GM18907 (cell line): Measurements from ENCODE around the gene CRP.
"Not testable (repeated sequence)": the region's sequence is repeated elsewhere in the genome, so short reads cannot be mapped to it uniquely, and the experiment has no call there.

Experiments
- ATAC-seq: cut with Tn5 transposase; IDR thresholded peaks from one replicate; pipeline ENCODE4 v1.9.1; 2021; ENCODE audit warnings: mild to moderate bottlenecking, moderate library complexity; ENCODE audit not compliant: unreplicated experiment

The CRP gene

GRCh38 chr1:159714529-159714928 is at the start of gene CRP:
Gene CRP, minus strand, starts transcription at chr1:159714589. Its CDS starts 104 bp downstream, at chr1:159714485.
- no peak for ATAC-seq

GRCh38 chr1:159763686-159764085 is 49.3 kb upstream of the CRP start:
- ATAC-seq: no peak

GRCh38 chr1:159756397-159756796 is 42.0 kb upstream of the CRP start:
- no peak for ATAC-seq

GRCh38 chr1:159755451-159756007 is 41.1 kb upstream of the CRP start:
- ATAC-seq: no peak

GRCh38 chr1:159753386-159753785 is 39.0 kb upstream of the CRP start:
- ATAC-seq: no peak

GRCh38 chr1:159752135-159752580 is 37.8 kb upstream of the CRP start:
- no peak for ATAC-seq

GRCh38 chr1:159751031-159751430 is 36.6 kb upstream of the CRP start:
- no peak for ATAC-seq

GRCh38 chr1:159750621-159751020 is 36.2 kb upstream of the CRP start:
- no peak for ATAC-seq

GRCh38 chr1:159749630-159750029 is 35.2 kb upstream of the CRP start:
- ATAC-seq: no peak

GRCh38 chr1:159748370-159748769 is 34.0 kb upstream of the CRP start:
- ATAC-seq: no peak

GRCh38 chr1:159746666-159747065 is 32.3 kb upstream of the CRP start:
- no peak for ATAC-seq

- no peak for ATAC-seq
Measured at GRCh38 chr1:159743651-159744410, 29.4 kb upstream of the CRP start.

GRCh38 chr1:159737238-159737916 is 23.0 kb upstream of the CRP start:
- ATAC-seq: no peak

GRCh38 chr1:159723188-159723587 is 8.8 kb upstream of the CRP start:
- ATAC-seq: not testable (repeated sequence)

GRCh38 chr1:159719990-159720389 is 5.6 kb upstream of the CRP start:
- ATAC-seq: no peak

- no peak for ATAC-seq
Measured at GRCh38 chr1:159715855-159716254, 1.5 kb upstream of the CRP start.

GRCh38 chr1:159712080-159712479 is 2.3 kb downstream of the CRP start:
- no peak for ATAC-seq

- no peak for ATAC-seq
Measured at GRCh38 chr1:159707472-159708260, 6.7 kb downstream of the CRP start.

GRCh38 chr1:159705904-159706256 is 8.5 kb downstream of the CRP start:
- no peak for ATAC-seq

GRCh38 chr1:159705251-159705903 is 9.0 kb downstream of the CRP start:
- no peak for ATAC-seq

GRCh38 chr1:159704481-159704880 is 9.9 kb downstream of the CRP start:
- no peak for ATAC-seq
